Measurements from ENCODE around the gene CENPH. TPM values are rescaled to one million over a fixed set of nuclear protein-coding genes. Genes with fewer than 3 reads are reported as not detected.

Gene CENPH
- total and polyA plus RNA-seq, 12 donors: 1.9 to 5.1 (median 2.8) TPM

GRCh38 chr5:69149676-69150010 lies 39.7 kb upstream of the CENPH start:
- WGBS, 2 donors: 88 to 91% methylated on average over 5 of the region's 5 CpGs
- H3K4me3 ChIP-seq: no peak overlapping the region
- H3K4me1 ChIP-seq: no peaks in the 10 kb centered on the region
- H3K36me3 ChIP-seq: no peaks in the 10 kb centered on the region
- no peaks in the 10 kb centered on the region for H3K9me3 ChIP-seq
- no peak overlapping the region for H3K27ac ChIP-seq
- ATAC-seq (no peak), DNase-seq (no peak)
- TF ChIP-seq CTCF (IDR thresholded peaks at IDR 0.05): no peak
- H3K27me3 ChIP-seq: no peaks in the 10 kb centered on the region
- intact Hi-C loops (cut with DNase I): no loop called here

GRCh38 chr5:69152731-69153130 lies 36.7 kb upstream of the CENPH start:
- no peak for TF ChIP-seq CTCF (IDR thresholded peaks at IDR 0.05)
- 76 to 85% methylated on average over 3 of the region's 3 CpGs for WGBS, 2 donors
- Histone ChIP-seq H3K27me3 (no peaks in the 10 kb centered on the region), H3K27ac (no peak overlapping the region), H3K36me3 (no peaks in the 10 kb centered on the region), H3K4me1 (no peaks in the 10 kb centered on the region), H3K4me3 (no peak overlapping the region), H3K9me3 (no peaks in the 10 kb centered on the region)
- DNase-seq: no peak
- no peak for ATAC-seq
- intact Hi-C loops (cut with DNase I): no loop called here

- ATAC-seq: no peak
- Histone ChIP-seq H3K4me1 (no peaks in the 10 kb centered on the region), H3K27ac (no peak overlapping the region), H3K36me3 (no peaks in the 10 kb centered on the region), H3K27me3 (no peaks in the 10 kb centered on the region), H3K4me3 (no peak overlapping the region), H3K9me3 (no peaks in the 10 kb centered on the region)
- no peak for TF ChIP-seq CTCF (IDR thresholded peaks at IDR 0.05)
- intact Hi-C loops (cut with DNase I): no loop called here
- no peak for DNase-seq
- 95 to 98% methylated on average over 11 of the region's 11 CpGs for WGBS, 2 donors
These were observed 32.9 kb upstream of the CENPH start for GRCh38 chr5:69156456-69156855.

- H3K27me3 ChIP-seq: no peaks in the 10 kb centered on the region
- 94% methylated on average over 3 of the region's 3 CpGs for WGBS, 2 donors
- intact Hi-C loops (cut with DNase I): no loop called here
- H3K4me3 ChIP-seq: no peak overlapping the region
- TF ChIP-seq CTCF (IDR thresholded peaks at IDR 0.05): no peak
- no peaks in the 10 kb centered on the region for H3K36me3 ChIP-seq
- H3K9me3 ChIP-seq: peaks cover 0 to 3% (median 0%) of the 10 kb centered on the region in 11 donors
- H3K27ac ChIP-seq: no peak overlapping the region
- DNase-seq: no peak
- ATAC-seq: no peak
- H3K4me1 ChIP-seq: no peaks in the 10 kb centered on the region
These were observed 31.3 kb upstream of the CENPH start for GRCh38 chr5:69158039-69158438.
